ENCODE data around the gene SPRED1.

GRCh38 chr15:38401106-38401505 lies 148.5 kb downstream of the SPRED1 start:
- TF ChIP-seq POLR2A (IDR thresholded peaks at IDR 0.05; ENCODE audit: low read length): no peak
- TF ChIP-seq GATA1 (IDR thresholded peaks at IDR 0.05; ENCODE audit: low read depth, low read length): no peak

Data from erythroblast (primary cell).